Body of pancreas (tissue), 4 donors: ENCODE measurements around the gene SLC17A2.

Source experiments
- POLR2A ChIP-seq, 3 donors: fragments of 450-650 bp; IDR thresholded peaks; one replicate each; pipeline ENCODE4 v1.6.1; 2016; ENCODE audit warnings: antibody characterized with exemption in 3 of 3, mild to moderate bottlenecking in 2 of 3
- TF ChIP-seq, protein P1 (sequence below), 7 experiments: fragments of 450-650 bp in 4 of 7; fragments of 200-600 bp in 3 of 7; sonication (generic) in 3 of 7; IDR thresholded peaks; one replicate each; pipeline ENCODE4 v1.5.1; 2016 to 2019; ENCODE audit warnings: antibody characterized with exemption in 7 of 7

DNA sequence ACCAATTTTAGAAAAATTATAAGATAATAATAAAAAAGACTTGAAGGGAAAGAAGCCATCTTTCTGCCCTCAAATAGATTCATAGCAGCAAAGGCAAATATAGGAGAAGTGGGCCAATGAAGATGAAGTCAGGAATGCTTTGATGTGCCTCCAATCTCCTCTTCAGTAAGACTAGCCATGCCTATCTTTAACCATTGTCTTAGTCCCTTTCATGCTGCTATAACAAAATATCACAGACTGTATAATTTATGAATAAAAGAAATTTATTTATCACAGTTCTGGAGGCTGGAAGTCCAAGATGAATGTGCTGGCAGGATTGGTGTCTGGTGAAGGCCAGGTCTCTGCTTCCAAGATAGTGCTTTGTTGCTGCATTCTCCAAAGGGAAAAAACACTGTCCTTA lies 37.6 kb downstream of the SLC17A2 start:
- TF ChIP-seq, protein P1, sequence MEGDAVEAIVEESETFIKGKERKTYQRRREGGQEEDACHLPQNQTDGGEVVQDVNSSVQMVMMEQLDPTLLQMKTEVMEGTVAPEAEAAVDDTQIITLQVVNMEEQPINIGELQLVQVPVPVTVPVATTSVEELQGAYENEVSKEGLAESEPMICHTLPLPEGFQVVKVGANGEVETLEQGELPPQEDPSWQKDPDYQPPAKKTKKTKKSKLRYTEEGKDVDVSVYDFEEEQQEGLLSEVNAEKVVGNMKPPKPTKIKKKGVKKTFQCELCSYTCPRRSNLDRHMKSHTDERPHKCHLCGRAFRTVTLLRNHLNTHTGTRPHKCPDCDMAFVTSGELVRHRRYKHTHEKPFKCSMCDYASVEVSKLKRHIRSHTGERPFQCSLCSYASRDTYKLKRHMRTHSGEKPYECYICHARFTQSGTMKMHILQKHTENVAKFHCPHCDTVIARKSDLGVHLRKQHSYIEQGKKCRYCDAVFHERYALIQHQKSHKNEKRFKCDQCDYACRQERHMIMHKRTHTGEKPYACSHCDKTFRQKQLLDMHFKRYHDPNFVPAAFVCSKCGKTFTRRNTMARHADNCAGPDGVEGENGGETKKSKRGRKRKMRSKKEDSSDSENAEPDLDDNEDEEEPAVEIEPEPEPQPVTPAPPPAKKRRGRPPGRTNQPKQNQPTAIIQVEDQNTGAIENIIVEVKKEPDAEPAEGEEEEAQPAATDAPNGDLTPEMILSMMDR (IDR thresholded peaks at IDR 0.05) = no peak
- no peak for TF ChIP-seq POLR2A (IDR thresholded peaks at IDR 0.05)
